Measurements from ENCODE around the gene CBLL1. TPM values are rescaled to one million over a fixed set of nuclear protein-coding genes. Genes with fewer than 3 reads are reported as not detected.

Gene CBLL1
- total RNA-seq, 1 experiment from 2014 or later = 35.0 TPM

Other genes with a start within 250 kb of the CBLL1 start
- gene COG5, start 180.2 kb upstream of the CBLL1 start, total RNA-seq (2021; ENCODE audit: unreplicated experiment) = 30.7 TPM
- gene DUS4L, start 180.2 kb upstream of the CBLL1 start, total RNA-seq (2021; ENCODE audit: unreplicated experiment) = 12.6 TPM
- gene BCAP29, start 163.9 kb upstream of the CBLL1 start, total RNA-seq (2021; ENCODE audit: unreplicated experiment) = 43.2 TPM
- 0.66 TPM for gene SLC26A4, start 83.3 kb upstream of the CBLL1 start, total RNA-seq (2021; ENCODE audit: unreplicated experiment)
- gene SLC26A3, start 59.1 kb downstream of the CBLL1 start, total RNA-seq (2021; ENCODE audit: unreplicated experiment) = 0.54 TPM
- gene DLD, start 147.0 kb downstream of the CBLL1 start, total RNA-seq (2021; ENCODE audit: unreplicated experiment) = 104 TPM